ENCODE results near the gene REEP1.

DNA sequence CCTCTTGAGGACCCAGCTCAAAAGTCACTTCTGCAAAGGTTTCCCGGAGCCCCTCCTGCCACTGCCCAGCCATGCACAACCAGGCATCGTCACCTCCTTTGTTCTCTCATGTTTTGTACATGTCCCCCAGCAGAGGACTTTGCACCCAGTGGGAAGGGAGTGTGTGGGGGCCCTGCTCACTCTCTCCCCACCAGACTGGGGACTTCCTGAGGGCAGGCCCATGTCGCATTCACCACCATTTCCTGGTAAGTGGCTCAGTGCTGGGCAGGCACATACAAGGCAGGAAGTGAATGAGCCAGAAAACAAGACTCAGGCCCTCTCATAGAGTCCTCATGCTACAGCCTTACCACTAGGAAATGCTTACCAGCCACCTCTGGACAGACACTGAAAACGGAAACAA, 119.3 kb downstream of the REEP1 start:
- TF ChIP-seq TAF1 (IDR thresholded peaks at IDR 0.05; ENCODE audit: low read depth) = no peak
- TF ChIP-seq EGR1 (IDR thresholded peaks at IDR 0.05) = no peak
- TF ChIP-seq, protein P1, sequence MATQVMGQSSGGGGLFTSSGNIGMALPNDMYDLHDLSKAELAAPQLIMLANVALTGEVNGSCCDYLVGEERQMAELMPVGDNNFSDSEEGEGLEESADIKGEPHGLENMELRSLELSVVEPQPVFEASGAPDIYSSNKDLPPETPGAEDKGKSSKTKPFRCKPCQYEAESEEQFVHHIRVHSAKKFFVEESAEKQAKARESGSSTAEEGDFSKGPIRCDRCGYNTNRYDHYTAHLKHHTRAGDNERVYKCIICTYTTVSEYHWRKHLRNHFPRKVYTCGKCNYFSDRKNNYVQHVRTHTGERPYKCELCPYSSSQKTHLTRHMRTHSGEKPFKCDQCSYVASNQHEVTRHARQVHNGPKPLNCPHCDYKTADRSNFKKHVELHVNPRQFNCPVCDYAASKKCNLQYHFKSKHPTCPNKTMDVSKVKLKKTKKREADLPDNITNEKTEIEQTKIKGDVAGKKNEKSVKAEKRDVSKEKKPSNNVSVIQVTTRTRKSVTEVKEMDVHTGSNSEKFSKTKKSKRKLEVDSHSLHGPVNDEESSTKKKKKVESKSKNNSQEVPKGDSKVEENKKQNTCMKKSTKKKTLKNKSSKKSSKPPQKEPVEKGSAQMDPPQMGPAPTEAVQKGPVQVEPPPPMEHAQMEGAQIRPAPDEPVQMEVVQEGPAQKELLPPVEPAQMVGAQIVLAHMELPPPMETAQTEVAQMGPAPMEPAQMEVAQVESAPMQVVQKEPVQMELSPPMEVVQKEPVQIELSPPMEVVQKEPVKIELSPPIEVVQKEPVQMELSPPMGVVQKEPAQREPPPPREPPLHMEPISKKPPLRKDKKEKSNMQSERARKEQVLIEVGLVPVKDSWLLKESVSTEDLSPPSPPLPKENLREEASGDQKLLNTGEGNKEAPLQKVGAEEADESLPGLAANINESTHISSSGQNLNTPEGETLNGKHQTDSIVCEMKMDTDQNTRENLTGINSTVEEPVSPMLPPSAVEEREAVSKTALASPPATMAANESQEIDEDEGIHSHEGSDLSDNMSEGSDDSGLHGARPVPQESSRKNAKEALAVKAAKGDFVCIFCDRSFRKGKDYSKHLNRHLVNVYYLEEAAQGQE (IDR thresholded peaks at IDR 0.05; ENCODE audit: low read depth) = no peak
- no peak for TF ChIP-seq EP300 (IDR thresholded peaks at IDR 0.05; ENCODE audit: borderline replicate concordance)
- no peak for TF ChIP-seq NFIC (IDR thresholded peaks at IDR 0.05)
- TF ChIP-seq RAD21 (IDR thresholded peaks at IDR 0.05; ENCODE audit: low read depth) = no peak
- TF ChIP-seq CREB1 (IDR thresholded peaks at IDR 0.05; ENCODE audit: low read depth) = no peak
- no peak for TF ChIP-seq FOXM1 (IDR thresholded peaks at IDR 0.05; ENCODE audit: borderline replicate concordance, low read depth)
- TF ChIP-seq TEAD4 (IDR thresholded peaks at IDR 0.05) = no peak
- TF ChIP-seq, protein P2, sequence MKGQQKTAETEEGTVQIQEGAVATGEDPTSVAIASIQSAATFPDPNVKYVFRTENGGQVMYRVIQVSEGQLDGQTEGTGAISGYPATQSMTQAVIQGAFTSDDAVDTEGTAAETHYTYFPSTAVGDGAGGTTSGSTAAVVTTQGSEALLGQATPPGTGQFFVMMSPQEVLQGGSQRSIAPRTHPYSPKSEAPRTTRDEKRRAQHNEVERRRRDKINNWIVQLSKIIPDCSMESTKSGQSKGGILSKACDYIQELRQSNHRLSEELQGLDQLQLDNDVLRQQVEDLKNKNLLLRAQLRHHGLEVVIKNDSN (IDR thresholded peaks at IDR 0.05) = no peak
- TF ChIP-seq, protein P3, sequence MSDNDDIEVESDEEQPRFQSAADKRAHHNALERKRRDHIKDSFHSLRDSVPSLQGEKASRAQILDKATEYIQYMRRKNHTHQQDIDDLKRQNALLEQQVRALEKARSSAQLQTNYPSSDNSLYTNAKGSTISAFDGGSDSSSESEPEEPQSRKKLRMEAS (IDR thresholded peaks at IDR 0.05) = no peak
- no peak for TF ChIP-seq YY1 (IDR thresholded peaks at IDR 0.05; ENCODE audit: low read depth)
- no peak for TF ChIP-seq CEBPB (IDR thresholded peaks at IDR 0.05)
